Duodenal mucosa (tissue), 2 donors: ENCODE results near the gene LAMB1.

Experiments used
- H3K27ac ChIP-seq: one replicate; pipeline ENCODE4 v1.7.0; 2013; ENCODE audit warnings: low read depth, low read length
- H3K27me3 ChIP-seq, 2 donors: one replicate each; pipeline ENCODE4 v1.7.0; 2013; ENCODE audit warnings: low read length in 2 of 2, control low read depth in 1 of 2; ENCODE audit not compliant: insufficient read depth in 2 of 2, control insufficient read depth in 1 of 2
- H3K36me3 ChIP-seq, 2 donors: one replicate each; pipeline ENCODE4 v1.7.0; 2013; ENCODE audit warnings: low read length in 2 of 2, control low read depth in 1 of 2; ENCODE audit not compliant: insufficient read depth in 2 of 2, control insufficient read depth in 1 of 2
- H3K4me1 ChIP-seq, 2 donors: one replicate each; pipeline ENCODE4 v1.7.0; 2013; ENCODE audit warnings: low read length in 2 of 2, control low read depth in 1 of 2; ENCODE audit not compliant: insufficient read depth in 2 of 2, control insufficient read depth in 1 of 2
- H3K4me3 ChIP-seq, 2 donors: one replicate each; pipeline ENCODE4 v1.7.0; 2013; ENCODE audit warnings: low read length in 2 of 2, low read depth in 1 of 2
- H3K9ac ChIP-seq, 2 donors: one replicate each; pipeline ENCODE4 v1.7.0; 2013; ENCODE audit warnings: low read length in 2 of 2, low read depth in 1 of 2
- H3K9me3 ChIP-seq, 2 donors: one replicate each; pipeline ENCODE4 v1.7.0; 2013; ENCODE audit warnings: low read length in 2 of 2, control low read depth in 1 of 2; ENCODE audit not compliant: control insufficient read depth in 1 of 2

Gene LAMB1

GRCh38 chr7:107975394-107976013, 27.5 kb downstream of the LAMB1 start:
- Histone ChIP-seq H3K27ac (no peak overlapping the region), H3K9me3 (no peaks in the 10 kb centered on the region), H3K36me3 (peaks cover 44 to 69% of the 10 kb centered on the region in 2 donors), H3K4me1 (peaks cover 0 to 13% of the 10 kb centered on the region in 2 donors), H3K27me3 (no peaks in the 10 kb centered on the region), H3K9ac (no peak overlapping the region), H3K4me3 (no peak overlapping the region)

DNA sequence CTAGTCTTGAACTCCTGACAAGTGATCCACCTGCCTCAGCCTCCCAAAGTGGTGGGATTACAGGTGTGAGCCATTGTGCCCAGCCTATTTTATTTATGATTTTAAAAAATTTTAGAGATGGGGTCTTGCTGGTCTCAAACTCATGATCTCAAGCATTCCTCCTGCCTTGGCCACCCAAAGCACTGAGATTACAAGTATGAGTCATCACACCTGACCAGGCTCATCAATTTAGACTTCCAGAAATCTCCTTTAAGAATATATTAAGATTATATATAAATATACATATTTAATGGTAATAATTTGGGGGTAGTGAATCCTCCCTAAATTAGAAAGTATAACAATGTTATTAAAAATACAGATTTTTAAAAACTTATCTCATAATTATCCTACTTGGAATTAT, 29.1 kb downstream of the LAMB1 start:
- H3K4me3 ChIP-seq, result no peak overlapping the region
- no peak overlapping the region for H3K9ac ChIP-seq
- peaks cover 44 to 71% of the 10 kb centered on the region in 2 donors for H3K36me3 ChIP-seq
- H3K4me1 ChIP-seq, result peaks cover 0 to 13% of the 10 kb centered on the region in 2 donors
- H3K27ac ChIP-seq, result no peak overlapping the region
- H3K27me3 ChIP-seq, result no peaks in the 10 kb centered on the region
- no peaks in the 10 kb centered on the region for H3K9me3 ChIP-seq

DNA sequence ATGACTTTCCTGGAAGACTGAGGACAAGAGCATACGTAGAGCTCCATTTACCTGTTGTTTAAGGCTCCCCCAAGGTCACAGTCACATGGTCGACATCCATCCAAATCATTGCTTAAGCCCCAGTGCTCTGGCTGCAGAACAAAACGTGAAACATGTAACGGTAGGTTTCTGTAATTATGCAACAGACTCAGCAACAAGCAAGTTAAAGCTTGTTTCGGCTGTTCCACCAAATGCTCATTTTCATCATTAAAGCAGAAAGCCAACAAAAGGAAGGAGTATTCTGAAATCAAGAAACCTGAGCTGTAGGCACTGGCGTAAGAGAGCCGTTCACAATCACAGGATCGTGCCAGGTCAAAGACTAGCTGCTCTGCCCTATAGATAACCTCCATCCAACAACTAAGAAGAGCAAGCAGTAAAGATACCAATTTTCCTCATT, 30.0 kb downstream of the LAMB1 start:
- Histone ChIP-seq H3K9ac (no peak overlapping the region), H3K36me3 (peaks cover 42 to 69% of the 10 kb centered on the region in 2 donors), H3K4me1 (peaks cover 0 to 13% of the 10 kb centered on the region in 2 donors), H3K9me3 (no peaks in the 10 kb centered on the region), H3K4me3 (no peak overlapping the region), H3K27me3 (no peaks in the 10 kb centered on the region), H3K27ac (no peak overlapping the region)

DNA sequence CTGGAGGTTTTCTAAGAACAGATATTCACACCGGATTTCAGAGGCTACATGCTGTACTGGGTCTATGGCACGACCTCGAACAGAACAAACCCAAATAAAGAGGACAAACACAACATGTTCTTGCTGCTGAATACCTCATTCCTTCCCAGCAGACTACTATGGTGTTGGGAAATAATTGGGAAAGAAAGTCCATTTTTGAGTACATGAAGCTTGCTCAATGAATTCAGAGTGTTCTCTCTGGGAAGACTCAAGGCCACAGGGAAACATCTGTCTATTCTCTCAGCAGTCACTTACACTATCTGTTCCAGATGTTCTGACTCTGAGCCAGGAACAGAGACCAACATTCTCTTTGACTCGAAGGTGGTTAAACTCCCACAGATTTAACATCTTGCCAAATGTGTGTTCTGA, 30.9 kb downstream of the LAMB1 start:
- Histone ChIP-seq H3K4me3 (no peak overlapping the region), H3K4me1 (peaks cover 0 to 16% of the 10 kb centered on the region in 2 donors), H3K9me3 (no peaks in the 10 kb centered on the region), H3K27ac (no peak overlapping the region), H3K9ac (no peak overlapping the region), H3K36me3 (peaks cover 39 to 68% of the 10 kb centered on the region in 2 donors), H3K27me3 (no peaks in the 10 kb centered on the region)

GRCh38 chr7:107971613-107972012, 31.3 kb downstream of the LAMB1 start:
- Histone ChIP-seq H3K9me3 (no peaks in the 10 kb centered on the region), H3K27ac (no peak overlapping the region), H3K4me3 (no peak overlapping the region), H3K36me3 (peaks cover 42 to 67% of the 10 kb centered on the region in 2 donors), H3K4me1 (peaks cover 0 to 16% of the 10 kb centered on the region in 2 donors), H3K27me3 (no peaks in the 10 kb centered on the region), H3K9ac (no peak overlapping the region)

DNA sequence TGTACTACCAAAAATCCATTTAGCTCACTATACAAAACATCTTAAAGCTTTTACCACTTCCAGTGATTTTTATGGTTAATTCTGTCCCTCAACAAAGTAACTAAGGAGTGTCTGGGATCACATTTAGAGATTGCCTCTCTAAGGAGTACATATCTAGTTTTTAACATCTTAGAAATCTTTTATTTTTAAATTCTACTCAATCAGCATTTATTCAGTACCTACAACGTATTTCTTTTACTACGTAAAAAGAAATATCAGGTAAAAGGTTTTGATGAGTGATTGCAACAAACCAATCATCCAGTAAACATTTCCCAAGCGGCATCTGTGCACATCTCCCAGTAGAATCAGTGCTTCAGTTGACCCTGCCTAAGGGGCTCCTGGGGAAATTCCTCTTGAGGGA, 31.9 kb downstream of the LAMB1 start:
- Histone ChIP-seq H3K9me3 (no peaks in the 10 kb centered on the region), H3K4me1 (peaks cover 0 to 16% of the 10 kb centered on the region in 2 donors), H3K9ac (no peak overlapping the region), H3K27ac (no peak overlapping the region), H3K36me3 (peaks cover 38 to 62% of the 10 kb centered on the region in 2 donors), H3K27me3 (no peaks in the 10 kb centered on the region), H3K4me3 (no peak overlapping the region)

- no peak overlapping the region for H3K9ac ChIP-seq
- peaks cover 0 to 16% of the 10 kb centered on the region in 2 donors for H3K4me1 ChIP-seq
- H3K27me3 ChIP-seq, result no peaks in the 10 kb centered on the region
- H3K36me3 ChIP-seq, result peaks cover 27 to 55% of the 10 kb centered on the region in 2 donors
- H3K27ac ChIP-seq, result no peak overlapping the region
- H3K4me3 ChIP-seq, result no peak overlapping the region
- H3K9me3 ChIP-seq, result no peaks in the 10 kb centered on the region
Measured at GRCh38 chr7:107969856-107970255, 33.1 kb downstream of the LAMB1 start.

GRCh38 chr7:107968449-107968848, 34.5 kb downstream of the LAMB1 start:
- peaks cover 0 to 16% of the 10 kb centered on the region in 2 donors for H3K4me1 ChIP-seq
- no peaks in the 10 kb centered on the region for H3K27me3 ChIP-seq
- peaks cover 27 to 61% of the 10 kb centered on the region in 2 donors for H3K36me3 ChIP-seq
- H3K4me3 ChIP-seq, result no peak overlapping the region
- H3K9me3 ChIP-seq, result no peaks in the 10 kb centered on the region
- H3K27ac ChIP-seq, result no peak overlapping the region
- no peak overlapping the region for H3K9ac ChIP-seq

- no peaks in the 10 kb centered on the region for H3K27me3 ChIP-seq
- H3K9me3 ChIP-seq, result no peaks in the 10 kb centered on the region
- H3K36me3 ChIP-seq, result peaks cover 23 to 58% of the 10 kb centered on the region in 2 donors
- no peak overlapping the region for H3K27ac ChIP-seq
- H3K9ac ChIP-seq, result no peak overlapping the region
- peaks cover 0 to 12% of the 10 kb centered on the region in 2 donors for H3K4me1 ChIP-seq
- H3K4me3 ChIP-seq, result no peak overlapping the region
Measured at GRCh38 chr7:107967420-107967819, 35.5 kb downstream of the LAMB1 start.

DNA sequence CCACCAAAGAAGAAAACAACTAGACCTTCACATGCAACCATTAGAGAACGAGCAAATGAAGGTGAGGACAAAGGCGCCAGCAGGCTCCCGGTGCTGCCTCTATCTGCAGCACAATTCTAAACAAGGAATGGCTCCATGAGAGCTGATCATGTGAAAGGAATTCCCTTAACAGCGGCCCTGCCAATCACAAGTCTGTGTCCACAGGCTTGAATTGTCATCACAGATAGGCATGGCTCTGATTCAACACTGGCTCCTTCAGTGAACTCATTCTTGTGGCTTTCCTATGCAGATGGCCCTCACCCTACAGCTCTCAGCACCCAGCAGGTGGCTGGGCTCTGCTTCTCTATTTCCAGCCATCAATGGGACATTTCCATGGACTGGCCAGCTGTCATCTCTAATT, 36.2 kb downstream of the LAMB1 start:
- no peaks in the 10 kb centered on the region for H3K27me3 ChIP-seq
- H3K9me3 ChIP-seq, result no peaks in the 10 kb centered on the region
- no peak overlapping the region for H3K9ac ChIP-seq
- H3K4me3 ChIP-seq, result no peak overlapping the region
- peaks cover 0 to 11% of the 10 kb centered on the region in 2 donors for H3K4me1 ChIP-seq
- H3K36me3 ChIP-seq, result peaks cover 18 to 57% of the 10 kb centered on the region in 2 donors
- no peak overlapping the region for H3K27ac ChIP-seq
